ENCODE results near the gene GPR160. TPM values are rescaled to one million over a fixed set of nuclear protein-coding genes. Genes with fewer than 3 reads are reported as not detected.

Gene GPR160
- total and polyA plus RNA-seq, 4 donors = 1.0 to 12.9 (median 3.4) TPM

DNA sequence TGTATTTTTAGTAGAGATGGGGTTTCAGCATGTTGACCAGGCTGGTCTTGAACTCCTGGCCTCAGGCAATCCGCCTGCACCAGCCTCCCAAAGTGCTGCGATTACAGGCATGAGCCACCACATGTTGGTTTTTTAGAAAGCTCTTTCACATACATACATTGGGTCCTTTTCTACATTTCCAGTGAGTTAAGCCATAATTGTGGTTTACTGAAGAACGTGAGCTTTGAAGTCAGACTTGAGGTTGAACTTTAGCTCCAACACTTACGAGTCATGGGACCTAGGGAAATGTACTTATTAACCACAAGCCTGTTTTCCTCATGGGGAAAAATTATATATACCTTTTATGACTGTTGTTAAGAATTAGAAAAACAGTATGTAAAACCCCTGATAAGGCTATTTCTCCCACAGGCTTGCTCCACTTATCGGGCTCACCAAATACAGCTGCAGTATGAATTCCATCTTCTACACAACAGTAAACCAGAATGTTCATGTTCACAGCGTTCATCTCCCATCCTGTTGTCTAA lies 39.0 kb downstream of the GPR160 start:
- DNase-seq = no peak
- no peak for ATAC-seq (ENCODE audit: low FRiP score)
- no peaks in the 10 kb centered on the region for H3K9me3 ChIP-seq (ENCODE audit: control insufficient read depth, low read length)
- peaks cover 0 to 2% of the 10 kb centered on the region in 2 donors for H3K36me3 ChIP-seq (ENCODE audit: control insufficient read depth in 1 of 2, insufficient read depth in 2 of 2, low read length in 1 of 2)
- intact Hi-C loops (cut with DNase I) = no loop called here
- WGBS, 2 donors = 95 to 97% methylated on average over 6 of the region's 6 CpGs
- no peaks in the 10 kb centered on the region for H3K4me1 ChIP-seq (ENCODE audit: control insufficient read depth in 1 of 2, insufficient read depth in 2 of 2, low read length in 2 of 2)
- no peak overlapping the region for H3K4me3 ChIP-seq (ENCODE audit: low read length in 2 of 2)
- no peak overlapping the region for H3K27ac ChIP-seq (ENCODE audit: low read depth in 1 of 2, low read length in 2 of 2)
- no peaks in the 10 kb centered on the region for H3K27me3 ChIP-seq (ENCODE audit: control insufficient read depth in 1 of 2, insufficient read depth in 2 of 2, low read length in 1 of 2)

DNA sequence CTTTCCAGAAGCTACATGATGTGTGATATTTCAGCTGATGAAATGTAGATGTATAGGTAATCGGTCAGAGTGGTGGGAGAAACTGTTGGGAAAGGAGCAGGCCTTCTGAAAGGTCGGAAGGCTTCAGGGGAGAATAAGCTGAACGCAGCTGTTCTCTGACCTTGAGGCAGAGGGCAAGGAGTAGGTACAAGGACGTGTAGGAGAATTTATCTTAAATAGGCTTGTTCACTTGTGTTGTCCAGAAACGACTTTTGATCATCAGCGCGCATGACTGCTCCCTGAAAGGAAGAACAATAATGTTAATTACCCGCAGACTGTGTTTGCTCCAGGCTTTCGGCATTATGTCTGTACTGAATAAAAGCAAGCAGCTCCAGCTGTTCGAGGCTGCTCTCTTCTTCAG lies 39.6 kb downstream of the GPR160 start:
- Histone ChIP-seq H3K4me1 (ENCODE audit: control insufficient read depth in 1 of 2, insufficient read depth in 2 of 2, low read length in 2 of 2) (no peaks in the 10 kb centered on the region), H3K36me3 (ENCODE audit: control insufficient read depth in 1 of 2, insufficient read depth in 2 of 2, low read length in 1 of 2) (peaks cover 0 to 2% of the 10 kb centered on the region in 2 donors), H3K27ac (ENCODE audit: low read depth in 1 of 2, low read length in 2 of 2) (no peak overlapping the region), H3K4me3 (ENCODE audit: low read length in 2 of 2) (no peak overlapping the region), H3K27me3 (ENCODE audit: control insufficient read depth in 1 of 2, insufficient read depth in 2 of 2, low read length in 1 of 2) (no peaks in the 10 kb centered on the region), H3K9me3 (ENCODE audit: control insufficient read depth, low read length) (no peaks in the 10 kb centered on the region)
- ATAC-seq (ENCODE audit: low FRiP score) = no peak
- intact Hi-C loops (cut with DNase I) = no loop called here
- whole genome bisulfite sequencing, 2 donors = 82 to 88% methylated on average over 10 of the region's 10 CpGs
- DNase-seq = no peak

DNA sequence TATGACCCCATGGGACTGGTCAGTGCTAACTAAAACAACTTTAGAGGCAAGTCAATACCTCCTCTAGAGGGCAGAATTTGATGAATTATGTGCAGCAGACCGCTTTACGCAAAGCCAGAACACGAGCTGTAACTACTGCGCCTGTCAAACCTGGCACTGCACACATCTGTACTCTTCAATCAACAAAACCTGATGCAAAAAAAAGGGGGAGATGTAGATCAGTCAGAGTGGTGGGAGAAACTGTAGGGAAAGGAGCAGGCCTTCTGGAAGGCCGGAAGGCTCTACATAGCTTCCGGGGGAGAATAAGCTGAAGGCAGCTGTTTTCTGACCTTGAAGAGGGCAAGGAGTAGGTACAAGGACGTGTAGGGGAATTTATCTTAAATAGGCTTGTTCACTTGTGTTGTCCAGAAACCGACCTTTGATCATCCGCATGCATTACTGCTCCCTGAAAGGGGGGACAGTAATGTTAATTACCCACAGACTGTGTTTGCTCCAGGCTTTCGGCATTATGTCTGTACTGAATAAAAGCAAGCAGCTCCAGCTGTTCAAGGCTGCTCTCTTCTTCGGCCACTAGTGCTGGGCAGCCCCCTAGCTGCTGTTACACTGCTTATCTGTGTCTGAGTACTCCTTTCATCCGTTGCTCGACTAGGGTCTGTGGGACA lies 41.0 kb downstream of the GPR160 start:
- ATAC-seq (ENCODE audit: low FRiP score) (no peak), DNase-seq (no peak)
- no peak overlapping the region for H3K4me3 ChIP-seq (ENCODE audit: low read length in 2 of 2)
- H3K9me3 ChIP-seq (ENCODE audit: control insufficient read depth, low read length) = no peaks in the 10 kb centered on the region
- no peaks in the 10 kb centered on the region for H3K27me3 ChIP-seq (ENCODE audit: control insufficient read depth in 1 of 2, insufficient read depth in 2 of 2, low read length in 1 of 2)
- H3K4me1 ChIP-seq (ENCODE audit: control insufficient read depth in 1 of 2, insufficient read depth in 2 of 2, low read length in 2 of 2) = no peaks in the 10 kb centered on the region
- no peak overlapping the region for H3K27ac ChIP-seq (ENCODE audit: low read depth in 1 of 2, low read length in 2 of 2)
- intact Hi-C loops (cut with DNase I) = no loop called here
- WGBS, 2 donors = 92% methylated on average over 13 of the region's 13 CpGs
- peaks cover 0 to 2% of the 10 kb centered on the region in 2 donors for H3K36me3 ChIP-seq (ENCODE audit: control insufficient read depth in 1 of 2, insufficient read depth in 2 of 2, low read length in 1 of 2)

GRCh38 chr3:170079536-170080165 lies 41.9 kb downstream of the GPR160 start:
- no peaks in the 10 kb centered on the region for H3K9me3 ChIP-seq (ENCODE audit: control insufficient read depth, low read length)
- WGBS, 2 donors = 73 to 80% methylated on average over 2 of the region's 2 CpGs
- intact Hi-C loops (cut with DNase I) = no loop called here
- H3K4me1 ChIP-seq (ENCODE audit: control insufficient read depth in 1 of 2, insufficient read depth in 2 of 2, low read length in 2 of 2) = no peaks in the 10 kb centered on the region
- no peak overlapping the region for H3K4me3 ChIP-seq (ENCODE audit: low read length in 2 of 2)
- H3K36me3 ChIP-seq (ENCODE audit: control insufficient read depth in 1 of 2, insufficient read depth in 2 of 2, low read length in 1 of 2) = peaks cover 0 to 2% of the 10 kb centered on the region in 2 donors
- DNase-seq (no peak), ATAC-seq (ENCODE audit: low FRiP score) (no peak)
- no peaks in the 10 kb centered on the region for H3K27me3 ChIP-seq (ENCODE audit: control insufficient read depth in 1 of 2, insufficient read depth in 2 of 2, low read length in 1 of 2)
- H3K27ac ChIP-seq (ENCODE audit: low read depth in 1 of 2, low read length in 2 of 2) = no peak overlapping the region

GRCh38 chr3:170080605-170081004 lies 42.8 kb downstream of the GPR160 start:
- no peak for DNase-seq
- WGBS, 2 donors = 75 to 78% methylated on average over 4 of the region's 4 CpGs

GRCh38 chr3:170081079-170081741 lies 43.4 kb downstream of the GPR160 start:
- Histone ChIP-seq H3K27me3 (ENCODE audit: control insufficient read depth in 1 of 2, insufficient read depth in 2 of 2, low read length in 1 of 2) (no peaks in the 10 kb centered on the region), H3K9me3 (ENCODE audit: control insufficient read depth, low read length) (no peaks in the 10 kb centered on the region), H3K4me3 (ENCODE audit: low read length in 2 of 2) (no peak overlapping the region), H3K36me3 (ENCODE audit: control insufficient read depth in 1 of 2, insufficient read depth in 2 of 2, low read length in 1 of 2) (peaks cover 0 to 2% of the 10 kb centered on the region in 2 donors), H3K4me1 (ENCODE audit: control insufficient read depth in 1 of 2, insufficient read depth in 2 of 2, low read length in 2 of 2) (no peaks in the 10 kb centered on the region), H3K27ac (ENCODE audit: low read depth in 1 of 2, low read length in 2 of 2) (no peak overlapping the region)
- ATAC-seq (ENCODE audit: low FRiP score) (no peak), DNase-seq (no peak)
- WGBS, 2 donors = 4 to 8% methylated on average over 1 of the region's 1 CpG
- intact Hi-C loops (cut with DNase I) = no loop called here

More at GRCh38 chr3:170080605-170081004, 42.8 kb downstream of the GPR160 start:
- Histone ChIP-seq H3K27ac (ENCODE audit: low read depth in 1 of 2, low read length in 2 of 2) (no peak overlapping the region), H3K36me3 (ENCODE audit: control insufficient read depth in 1 of 2, insufficient read depth in 2 of 2, low read length in 1 of 2) (peaks cover 0 to 2% of the 10 kb centered on the region in 2 donors), H3K4me1 (ENCODE audit: control insufficient read depth in 1 of 2, insufficient read depth in 2 of 2, low read length in 2 of 2) (no peaks in the 10 kb centered on the region), H3K27me3 (ENCODE audit: control insufficient read depth in 1 of 2, insufficient read depth in 2 of 2, low read length in 1 of 2) (no peaks in the 10 kb centered on the region), H3K9me3 (ENCODE audit: control insufficient read depth, low read length) (no peaks in the 10 kb centered on the region), H3K4me3 (ENCODE audit: low read length in 2 of 2) (no peak overlapping the region)
- intact Hi-C loops (cut with DNase I) = no loop called here
- no peak for ATAC-seq (ENCODE audit: low FRiP score)

- Histone ChIP-seq H3K27me3 (ENCODE audit: control insufficient read depth in 1 of 2, insufficient read depth in 2 of 2, low read length in 1 of 2) (no peaks in the 10 kb centered on the region), H3K9me3 (ENCODE audit: control insufficient read depth, low read length) (no peaks in the 10 kb centered on the region), H3K4me1 (ENCODE audit: control insufficient read depth in 1 of 2, insufficient read depth in 2 of 2, low read length in 2 of 2) (no peaks in the 10 kb centered on the region)
These were observed 45.5 kb downstream of the GPR160 start for GRCh38 chr3:170083343-170083742.

DNA sequence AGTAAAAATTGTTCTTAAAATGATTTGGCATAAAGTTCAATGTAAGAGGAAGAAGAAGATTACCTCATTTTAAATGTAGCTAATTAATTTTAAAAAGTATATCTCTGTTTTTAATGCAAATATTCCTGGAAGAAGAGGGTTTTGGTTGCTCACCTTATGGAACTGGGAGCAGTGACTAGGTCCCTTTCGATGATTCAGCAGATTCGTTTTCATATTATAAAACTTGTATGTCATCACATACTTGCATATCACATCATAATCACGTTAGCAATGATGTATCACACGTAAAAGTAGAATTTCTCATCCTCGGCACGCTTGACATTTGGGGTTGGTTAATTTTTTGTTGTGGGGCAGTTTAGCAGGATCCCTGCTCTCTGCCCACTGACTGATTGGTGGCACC lies 47.6 kb downstream of the GPR160 start:
- no peak overlapping the region for H3K4me3 ChIP-seq (ENCODE audit: low read length in 2 of 2)
- no peaks in the 10 kb centered on the region for H3K9me3 ChIP-seq (ENCODE audit: control insufficient read depth, low read length)
- H3K27me3 ChIP-seq (ENCODE audit: control insufficient read depth in 1 of 2, insufficient read depth in 2 of 2, low read length in 1 of 2) = no peaks in the 10 kb centered on the region
- DNase-seq (no peak), ATAC-seq (ENCODE audit: low FRiP score) (no peak)
- intact Hi-C loops (cut with DNase I) = no loop called here
- H3K27ac ChIP-seq (ENCODE audit: low read depth in 1 of 2, low read length in 2 of 2) = no peak overlapping the region
- no peaks in the 10 kb centered on the region for H3K4me1 ChIP-seq (ENCODE audit: control insufficient read depth in 1 of 2, insufficient read depth in 2 of 2, low read length in 2 of 2)
- peaks cover 0 to 2% of the 10 kb centered on the region in 2 donors for H3K36me3 ChIP-seq (ENCODE audit: control insufficient read depth in 1 of 2, insufficient read depth in 2 of 2, low read length in 1 of 2)
- 92 to 93% methylated on average over 6 of the region's 6 CpGs for WGBS, 2 donors

More at GRCh38 chr3:170083343-170083742, 45.5 kb downstream of the GPR160 start:
- DNase-seq (no peak), ATAC-seq (ENCODE audit: low FRiP score) (no peak)
- Histone ChIP-seq H3K4me3 (ENCODE audit: low read length in 2 of 2) (no peak overlapping the region), H3K27ac (ENCODE audit: low read depth in 1 of 2, low read length in 2 of 2) (no peak overlapping the region), H3K36me3 (ENCODE audit: control insufficient read depth in 1 of 2, insufficient read depth in 2 of 2, low read length in 1 of 2) (peaks cover 2% of the 10 kb centered on the region in 2 donors)
- intact Hi-C loops (cut with DNase I) = no loop called here
- WGBS, 2 donors = 99 to 100% methylated on average over 1 of the region's 1 CpG
